ENCODE measurements around the gene FHOD3.

DNA sequence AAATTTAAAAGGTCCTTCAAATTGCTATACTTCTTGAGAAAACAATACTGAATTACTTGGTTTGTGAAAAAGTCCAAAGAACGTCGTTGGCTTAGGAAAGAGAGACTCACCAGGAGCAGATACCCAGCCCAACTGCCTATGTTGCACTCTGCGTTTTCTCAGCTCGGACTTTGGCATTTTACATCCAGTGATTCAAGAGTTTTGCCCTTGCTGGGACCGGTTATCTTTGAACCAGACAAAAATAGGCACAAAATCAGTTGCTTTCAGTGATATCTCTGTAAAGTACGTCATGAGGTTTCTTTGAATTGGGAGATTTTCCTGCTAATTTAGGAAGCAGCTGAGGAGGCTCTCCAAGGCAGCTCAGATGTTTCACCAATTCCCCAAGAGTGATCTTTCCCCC lies 29.3 kb downstream of the FHOD3 start:
- TF ChIP-seq, protein P1, sequence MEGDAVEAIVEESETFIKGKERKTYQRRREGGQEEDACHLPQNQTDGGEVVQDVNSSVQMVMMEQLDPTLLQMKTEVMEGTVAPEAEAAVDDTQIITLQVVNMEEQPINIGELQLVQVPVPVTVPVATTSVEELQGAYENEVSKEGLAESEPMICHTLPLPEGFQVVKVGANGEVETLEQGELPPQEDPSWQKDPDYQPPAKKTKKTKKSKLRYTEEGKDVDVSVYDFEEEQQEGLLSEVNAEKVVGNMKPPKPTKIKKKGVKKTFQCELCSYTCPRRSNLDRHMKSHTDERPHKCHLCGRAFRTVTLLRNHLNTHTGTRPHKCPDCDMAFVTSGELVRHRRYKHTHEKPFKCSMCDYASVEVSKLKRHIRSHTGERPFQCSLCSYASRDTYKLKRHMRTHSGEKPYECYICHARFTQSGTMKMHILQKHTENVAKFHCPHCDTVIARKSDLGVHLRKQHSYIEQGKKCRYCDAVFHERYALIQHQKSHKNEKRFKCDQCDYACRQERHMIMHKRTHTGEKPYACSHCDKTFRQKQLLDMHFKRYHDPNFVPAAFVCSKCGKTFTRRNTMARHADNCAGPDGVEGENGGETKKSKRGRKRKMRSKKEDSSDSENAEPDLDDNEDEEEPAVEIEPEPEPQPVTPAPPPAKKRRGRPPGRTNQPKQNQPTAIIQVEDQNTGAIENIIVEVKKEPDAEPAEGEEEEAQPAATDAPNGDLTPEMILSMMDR (IDR thresholded peaks at IDR 0.05) = no peak
- no peak for TF ChIP-seq POLR2A (IDR thresholded peaks at IDR 0.05)

Data from uterus (tissue), 2 donors.